ENCODE measurements around the gene ORM2. TPM values are rescaled to one million over a fixed set of nuclear protein-coding genes. Genes with fewer than 3 reads are reported as not detected.

The ORM2 gene
- total RNA-seq, 4 donors from 2014 or later, result not detected

GRCh38 chr9:114314881-114315722 lies 14.6 kb upstream of the ORM2 start:
- Histone ChIP-seq H3K27ac (no peak overlapping the region), H3K9me3 (no peaks in the 10 kb centered on the region), H3K27me3 (no peaks in the 10 kb centered on the region), H3K36me3 (no peaks in the 10 kb centered on the region), H3K4me1 (no peaks in the 10 kb centered on the region), H3K4me3 (no peak overlapping the region)
- TF ChIP-seq POLR2A (IDR thresholded peaks at IDR 0.05) (no peak), CTCF (IDR thresholded peaks at IDR 0.05) (no peak)
- peak in 2 of 3 donors; percentile 16 to 29 for DNase-seq

DNA sequence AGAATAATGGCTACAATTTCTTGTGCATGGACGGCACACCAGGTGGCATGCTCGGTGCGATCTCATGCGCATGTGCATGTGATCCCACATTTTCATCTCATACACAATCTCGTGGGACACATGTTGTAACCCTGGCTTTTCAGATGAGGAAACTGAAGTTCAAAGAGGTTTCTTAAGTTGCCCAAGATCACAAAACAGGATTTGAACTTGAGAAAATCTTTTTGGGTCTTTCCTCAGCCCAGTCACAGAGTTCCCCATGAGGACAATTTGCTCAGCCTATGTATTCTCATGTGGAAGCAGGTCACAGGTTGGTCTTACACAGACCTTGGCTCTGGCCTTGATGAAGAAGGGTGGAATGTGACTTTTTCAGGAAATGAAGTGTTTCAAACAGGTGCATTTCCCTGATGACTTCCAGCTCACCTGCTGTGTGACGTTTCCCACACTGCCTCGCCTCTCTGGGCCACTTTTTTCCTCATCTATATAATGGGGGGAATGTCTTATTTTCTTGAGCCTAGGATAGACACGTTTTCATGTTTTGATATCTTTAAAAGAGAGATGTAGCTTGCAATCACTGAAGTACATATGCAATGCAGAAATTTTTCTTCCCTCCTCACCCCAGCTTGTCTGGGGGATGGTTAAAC lies 13.8 kb upstream of the ORM2 start:
- Histone ChIP-seq H3K36me3 (no peaks in the 10 kb centered on the region), H3K9me3 (no peaks in the 10 kb centered on the region), H3K27ac (no peak overlapping the region), H3K27me3 (no peaks in the 10 kb centered on the region), H3K4me3 (no peak overlapping the region), H3K4me1 (no peaks in the 10 kb centered on the region)
- DNase-seq, result peak in 2 of 3 donors; percentile 8 to 22
- TF ChIP-seq POLR2A (IDR thresholded peaks at IDR 0.05), result no peak
- TF ChIP-seq CTCF (IDR thresholded peaks at IDR 0.05), result no peak

DNA sequence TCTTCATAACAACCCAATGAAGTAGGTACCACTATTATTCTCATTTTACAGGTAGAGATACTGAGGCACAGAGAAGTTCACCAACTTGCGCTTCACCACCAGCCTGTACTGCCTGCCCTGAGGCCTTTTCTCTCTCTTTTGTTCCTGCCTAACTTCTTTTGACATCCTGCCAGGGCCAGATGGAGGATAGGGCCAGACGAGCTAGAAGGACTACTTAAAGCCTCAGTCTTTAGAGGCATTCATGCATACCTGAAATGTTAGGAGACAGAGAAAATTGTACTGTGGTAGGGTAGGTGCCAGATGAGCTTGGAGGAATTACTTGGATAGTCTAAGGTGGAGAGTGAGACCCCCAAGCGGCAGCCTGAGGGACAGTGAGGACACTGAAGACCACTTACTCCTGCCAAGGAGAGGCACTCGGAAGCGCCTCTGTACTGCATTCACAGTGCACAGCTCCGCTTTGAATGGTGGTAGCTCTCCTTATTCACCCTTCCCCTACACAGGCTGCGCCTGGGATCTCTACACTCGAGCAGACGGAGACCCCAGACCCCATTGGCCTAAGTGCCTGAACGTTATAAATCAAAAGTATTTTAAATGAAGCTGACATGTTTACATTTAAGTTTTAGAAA lies 13.0 kb upstream of the ORM2 start:
- Histone ChIP-seq H3K36me3 (no peaks in the 10 kb centered on the region), H3K9me3 (no peaks in the 10 kb centered on the region), H3K4me1 (no peaks in the 10 kb centered on the region), H3K27me3 (no peaks in the 10 kb centered on the region), H3K4me3 (no peak overlapping the region), H3K27ac (no peak overlapping the region)
- TF ChIP-seq POLR2A (IDR thresholded peaks at IDR 0.05) (no peak), CTCF (IDR thresholded peaks at IDR 0.05) (no peak)
- peak in 2 of 3 donors; percentile 9 to 15 for DNase-seq

- H3K27ac ChIP-seq, result no peak overlapping the region
- peak in 2 of 3 donors; percentile 10 to 13 for DNase-seq
- TF ChIP-seq CTCF (IDR thresholded peaks at IDR 0.05) (no peak), POLR2A (IDR thresholded peaks at IDR 0.05) (no peak)
Measured at GRCh38 chr9:114317665-114318357, 11.9 kb upstream of the ORM2 start.

GRCh38 chr9:114318416-114318815 lies 11.3 kb upstream of the ORM2 start:
- Histone ChIP-seq H3K9me3 (no peaks in the 10 kb centered on the region), H3K36me3 (no peaks in the 10 kb centered on the region), H3K4me1 (no peaks in the 10 kb centered on the region), H3K27me3 (no peaks in the 10 kb centered on the region), H3K27ac (no peak overlapping the region), H3K4me3 (no peak overlapping the region)
- peak in 1 of 3 donors; percentile 26 for DNase-seq
- TF ChIP-seq POLR2A (IDR thresholded peaks at IDR 0.05) (no peak), CTCF (IDR thresholded peaks at IDR 0.05) (no peak)

More at GRCh38 chr9:114317665-114318357, 11.9 kb upstream of the ORM2 start:
- no peaks in the 10 kb centered on the region for H3K36me3 ChIP-seq
- H3K9me3 ChIP-seq, result no peaks in the 10 kb centered on the region
- H3K4me1 ChIP-seq, result no peaks in the 10 kb centered on the region
- H3K4me3 ChIP-seq, result no peak overlapping the region
- H3K27me3 ChIP-seq, result no peaks in the 10 kb centered on the region

Data from Peyer's patch (tissue), 4 donors.